ENCODE data around the gene ADAMTS20.

DNA sequence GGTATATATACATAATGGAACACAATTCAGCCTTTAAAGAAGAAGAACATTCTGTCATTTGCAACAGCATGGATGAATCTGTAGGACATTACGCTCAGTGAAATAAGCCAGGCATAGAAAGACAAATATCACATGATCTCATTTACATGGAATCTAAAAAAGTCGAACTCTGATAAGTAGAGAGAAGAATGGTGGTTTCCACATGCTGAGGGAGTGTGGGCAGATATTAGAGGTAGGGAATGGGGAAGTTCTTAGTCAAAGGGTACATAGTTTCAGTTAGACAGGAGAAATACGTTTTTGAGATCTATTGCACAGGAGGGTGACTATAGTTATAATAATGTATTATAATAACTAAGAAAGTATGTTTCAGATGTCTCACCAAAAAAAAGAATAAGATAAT is 71.4 kb downstream of the ADAMTS20 start:
- TF ChIP-seq, protein P1, sequence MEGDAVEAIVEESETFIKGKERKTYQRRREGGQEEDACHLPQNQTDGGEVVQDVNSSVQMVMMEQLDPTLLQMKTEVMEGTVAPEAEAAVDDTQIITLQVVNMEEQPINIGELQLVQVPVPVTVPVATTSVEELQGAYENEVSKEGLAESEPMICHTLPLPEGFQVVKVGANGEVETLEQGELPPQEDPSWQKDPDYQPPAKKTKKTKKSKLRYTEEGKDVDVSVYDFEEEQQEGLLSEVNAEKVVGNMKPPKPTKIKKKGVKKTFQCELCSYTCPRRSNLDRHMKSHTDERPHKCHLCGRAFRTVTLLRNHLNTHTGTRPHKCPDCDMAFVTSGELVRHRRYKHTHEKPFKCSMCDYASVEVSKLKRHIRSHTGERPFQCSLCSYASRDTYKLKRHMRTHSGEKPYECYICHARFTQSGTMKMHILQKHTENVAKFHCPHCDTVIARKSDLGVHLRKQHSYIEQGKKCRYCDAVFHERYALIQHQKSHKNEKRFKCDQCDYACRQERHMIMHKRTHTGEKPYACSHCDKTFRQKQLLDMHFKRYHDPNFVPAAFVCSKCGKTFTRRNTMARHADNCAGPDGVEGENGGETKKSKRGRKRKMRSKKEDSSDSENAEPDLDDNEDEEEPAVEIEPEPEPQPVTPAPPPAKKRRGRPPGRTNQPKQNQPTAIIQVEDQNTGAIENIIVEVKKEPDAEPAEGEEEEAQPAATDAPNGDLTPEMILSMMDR (IDR thresholded peaks at IDR 0.05), result no peak
- TF ChIP-seq POLR2AphosphoS5 (IDR thresholded peaks at IDR 0.05; ENCODE audit: insufficient read depth in 1 of 2, low read depth in 1 of 2) (no peak), POLR2A (IDR thresholded peaks at IDR 0.05) (no peak)
